Pancreas (tissue), 10 donors: ENCODE results near the gene CHAF1A. TPM values are rescaled to one million over a fixed set of nuclear protein-coding genes. Genes with fewer than 3 reads are reported as not detected.

Source experiments
- ATAC-seq, 4 donors: fragments of 200-7000 bp; cut with Tn5 transposase; one replicate each; pipeline versions ENCODE4 v1.8.0 to v1.9.1; 2020; ENCODE audit warnings: mild to moderate bottlenecking in 4 of 4, moderate library complexity in 4 of 4
- DNase-seq, 6 donors: peaks; one replicate each; pipeline ENCODE4 v3.0.0-alpha.2; 2020
- FAIRE-seq: peaks from 2 replicates; lab custom pipeline; 2012; peaks lifted over from hg19 to GRCh38; lab: Jason Lieb, UNC
- H3K27ac ChIP-seq, 4 donors: fragments of 200-600 bp; sonication (generic); 1 replicate in 3 of 4; 2 replicates in 1 of 4; pipeline versions ENCODE4 v1.5.0 to v1.8.0; 2020
- H3K27me3 ChIP-seq, 4 donors: fragments of 200-600 bp; one replicate each; pipeline ENCODE4 v1.8.0; 2021
- H3K36me3 ChIP-seq, 3 donors: fragments of 200-600 bp; sonication (generic) in 1 of 3; one replicate each; pipeline versions ENCODE4 v1.5.0 to v1.8.0; 2020 to 2021
- H3K4me1 ChIP-seq, 3 donors: fragments of 200-600 bp; one replicate each; pipeline ENCODE4 v1.8.0; 2021
- H3K4me3 ChIP-seq, 4 donors: fragments of 200-600 bp; sonication (generic) in 2 of 4; one replicate each; pipeline versions ENCODE4 v1.5.0 to v1.8.0; 2020 to 2021
- H3K9me3 ChIP-seq, 4 donors: fragments of 200-600 bp; one replicate each; pipeline ENCODE4 v1.8.0; 2021
- WGBS, 2 donors: extraction: QIAGEN DNeasy Blood & Tissue Kit; methylation state at CpG; one replicate each; pipeline ENCODE4 v1.1.7; 2013; 5-methylcytosine and 5-hydroxymethylcytosine counted together
- intact Hi-C, 3 donors: fragments of 100-400 bp; cut with DNase I; formaldehyde crosslinking; loops; one replicate each; pipeline versions ENCODE4 v1.11.1 to v1.14.2; 2022
- polyA plus RNA-seq, 2 donors: library from polyadenylated mRNA; stranded (reverse); fragments of 200-250 nt; gene quantifications; one replicate each; pipeline ENCODE4 v1.2.3, GENCODE V29; 2013
- total RNA-seq, 6 donors: library from RNA; stranded (reverse); fragmentation: NEBNext Ultra II Directional in 4 of 6; extraction: Animal tissue kit (Norgen Biotek cat#: 25700) in 4 of 6; gene quantifications; one replicate each; pipeline versions ENCODE4 v1.2.1 to v1.2.4, GENCODE V29; 2021 to 2023
- TF ChIP-seq, protein P1 (sequence below), 4 donors: fragments of 200-600 bp; sonication (generic) in 3 of 4; IDR thresholded peaks; one replicate each; pipeline versions ENCODE4 v1.5.0 to v1.8.0; 2021; ENCODE audit warnings: antibody characterized with exemption in 4 of 4
- donor health status: healthy with polysubstance abuse.
- donor health status: DM: no; HTN: no; CAD: no; lungs with moderate emphysema.
- donor health status: DM: no; HTN: no; CAD: no.
- donor health status: control.
- donor health status: control.
- donor health status: Bipolar disorder and iron deficiency.
- donor health status: DM: yes; HTN: yes; CAD: no.
- donor health status: DM: no; HTN: no; CAD: no.
- donor health status: DM: no; HTN: no; CAD: no.
- donor health status: DM: yes; HTN: yes; CAD: no.

Gene CHAF1A
- total and polyA plus RNA-seq, 8 donors = 2.8 to 5.0 (median 3.9) TPM

DNA sequence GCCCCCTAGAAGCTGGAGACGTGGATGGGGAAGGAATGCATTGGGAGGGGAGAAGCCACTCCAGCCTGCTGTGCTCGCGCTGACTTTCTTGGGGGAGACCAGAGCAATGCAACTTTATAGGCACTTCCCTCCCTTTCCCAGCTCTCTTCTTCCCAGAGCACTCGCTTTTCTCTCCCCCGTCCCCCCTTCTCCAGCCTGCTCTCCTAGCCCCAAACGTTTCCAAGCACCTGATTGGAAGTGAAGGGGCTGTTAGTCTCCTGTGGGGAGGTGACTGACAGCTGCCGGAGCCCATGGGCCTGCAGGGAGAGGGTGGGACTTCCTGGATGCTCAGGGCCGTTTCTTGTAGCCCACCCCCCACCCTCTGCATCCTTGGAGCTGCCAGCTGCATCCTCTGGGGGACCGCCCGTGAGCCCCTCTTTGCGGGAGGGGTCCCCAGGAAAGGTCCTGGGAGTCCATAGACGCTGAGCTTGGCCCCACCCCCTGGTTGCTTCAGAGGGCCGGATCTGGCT, 72.1 kb downstream of the CHAF1A start:
- no peaks in the 10 kb centered on the region for H3K9me3 ChIP-seq
- H3K4me3 ChIP-seq = no peak overlapping the region
- no peak overlapping the region for H3K27ac ChIP-seq
- FAIRE-seq (no peak), DNase-seq (peak in 2 of 6 donors; percentile 41 to 54), ATAC-seq (no peak)
- TF ChIP-seq, protein P1, sequence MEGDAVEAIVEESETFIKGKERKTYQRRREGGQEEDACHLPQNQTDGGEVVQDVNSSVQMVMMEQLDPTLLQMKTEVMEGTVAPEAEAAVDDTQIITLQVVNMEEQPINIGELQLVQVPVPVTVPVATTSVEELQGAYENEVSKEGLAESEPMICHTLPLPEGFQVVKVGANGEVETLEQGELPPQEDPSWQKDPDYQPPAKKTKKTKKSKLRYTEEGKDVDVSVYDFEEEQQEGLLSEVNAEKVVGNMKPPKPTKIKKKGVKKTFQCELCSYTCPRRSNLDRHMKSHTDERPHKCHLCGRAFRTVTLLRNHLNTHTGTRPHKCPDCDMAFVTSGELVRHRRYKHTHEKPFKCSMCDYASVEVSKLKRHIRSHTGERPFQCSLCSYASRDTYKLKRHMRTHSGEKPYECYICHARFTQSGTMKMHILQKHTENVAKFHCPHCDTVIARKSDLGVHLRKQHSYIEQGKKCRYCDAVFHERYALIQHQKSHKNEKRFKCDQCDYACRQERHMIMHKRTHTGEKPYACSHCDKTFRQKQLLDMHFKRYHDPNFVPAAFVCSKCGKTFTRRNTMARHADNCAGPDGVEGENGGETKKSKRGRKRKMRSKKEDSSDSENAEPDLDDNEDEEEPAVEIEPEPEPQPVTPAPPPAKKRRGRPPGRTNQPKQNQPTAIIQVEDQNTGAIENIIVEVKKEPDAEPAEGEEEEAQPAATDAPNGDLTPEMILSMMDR (IDR thresholded peaks at IDR 0.05) = no peak
- no peaks in the 10 kb centered on the region for H3K27me3 ChIP-seq
- H3K4me1 ChIP-seq = peaks cover 0 to 3% (median 0%) of the 10 kb centered on the region in 3 donors
- WGBS, 2 donors = 53 to 62% methylated on average over 13 of the region's 13 CpGs
- H3K36me3 ChIP-seq = peaks cover 0 to 6% (median 0%) of the 10 kb centered on the region in 3 donors
- intact Hi-C loops = no loop called here

DNA sequence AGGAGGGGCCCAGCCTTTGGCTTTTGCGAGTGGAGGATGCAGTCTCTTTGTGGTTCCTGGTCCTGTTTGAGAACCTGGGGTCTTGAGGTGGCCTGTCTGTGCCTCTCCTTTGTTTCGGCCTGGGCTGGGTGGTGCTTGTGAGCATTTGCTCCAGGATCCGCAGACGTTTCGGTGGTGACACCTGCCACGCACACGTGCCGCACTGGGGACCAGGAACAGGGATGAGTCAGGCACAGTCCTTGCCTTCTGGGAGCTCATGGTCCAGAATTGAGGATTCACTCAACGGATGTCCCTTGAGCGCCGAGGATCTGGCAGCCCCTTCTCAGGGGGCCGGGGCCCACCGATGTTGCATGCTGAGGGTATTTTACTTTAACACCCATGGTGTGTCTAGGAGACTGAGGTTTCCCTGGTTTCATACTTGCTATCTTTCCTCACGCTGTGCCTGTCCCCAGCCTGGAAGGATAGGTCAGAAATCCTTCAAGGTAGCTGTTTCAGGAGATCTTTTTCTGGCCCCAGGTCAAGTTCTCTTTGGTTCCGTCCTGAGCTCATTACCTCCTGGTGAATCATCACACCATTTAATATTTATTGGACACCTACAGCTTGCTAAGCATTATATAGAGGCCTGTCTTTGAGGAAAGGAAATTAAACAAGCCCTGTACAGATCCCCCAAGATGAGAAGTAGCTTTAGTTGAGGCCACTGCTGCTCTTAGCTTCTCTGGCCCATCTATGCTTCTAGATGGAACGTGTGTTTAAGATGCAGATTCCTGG, 74.8 kb downstream of the CHAF1A start:
- H3K27ac ChIP-seq = no peak overlapping the region
- peaks cover 0 to 6% (median 0%) of the 10 kb centered on the region in 3 donors for H3K36me3 ChIP-seq
- TF ChIP-seq, protein P1 (IDR thresholded peaks at IDR 0.05) = no peak
- ATAC-seq = no peak
- DNase-seq = no peak
- no peak overlapping the region for H3K4me3 ChIP-seq
- 85 to 87% methylated on average over 16 of the region's 16 CpGs for WGBS, 2 donors
- intact Hi-C loops = no loop called here
- no peak for FAIRE-seq
- no peaks in the 10 kb centered on the region for H3K9me3 ChIP-seq
- H3K27me3 ChIP-seq = no peaks in the 10 kb centered on the region
- peaks cover 0 to 3% (median 0%) of the 10 kb centered on the region in 3 donors for H3K4me1 ChIP-seq

DNA sequence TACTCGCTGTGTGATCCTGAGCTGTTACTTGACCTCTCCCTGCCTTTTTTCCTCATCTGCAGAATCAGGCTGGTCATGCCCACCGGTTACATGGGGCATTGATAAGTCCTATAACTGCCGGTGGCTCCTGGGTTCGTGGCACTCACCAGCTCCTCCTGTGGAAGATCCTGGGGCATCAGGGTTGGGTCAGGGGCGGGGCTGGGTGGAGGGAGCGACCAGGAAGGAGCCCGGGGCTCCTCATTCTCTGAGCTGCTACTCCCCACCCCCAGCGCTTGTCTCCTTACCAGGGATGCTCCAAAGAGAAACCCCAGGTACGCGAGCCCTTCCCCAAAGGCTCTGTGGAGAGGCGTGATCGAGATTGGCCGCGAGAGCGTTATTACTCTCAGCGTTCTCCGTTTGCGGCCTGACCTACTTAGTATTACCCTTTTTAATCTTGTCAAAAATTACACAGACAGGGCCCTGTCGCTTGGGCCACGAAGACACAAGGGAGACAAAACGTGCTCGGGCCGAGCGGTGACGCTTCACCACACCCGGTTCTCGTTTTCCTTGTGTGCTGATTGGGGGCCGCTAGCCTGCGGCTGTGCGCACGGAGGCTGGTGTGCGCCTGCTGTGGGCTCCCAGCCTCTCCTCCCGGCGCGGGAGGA, 80.4 kb downstream of the CHAF1A start:
- H3K4me3 ChIP-seq = no peak overlapping the region
- WGBS, 2 donors = 92 to 95% methylated on average over 34 to 35 of the region's 35 CpGs

DNA sequence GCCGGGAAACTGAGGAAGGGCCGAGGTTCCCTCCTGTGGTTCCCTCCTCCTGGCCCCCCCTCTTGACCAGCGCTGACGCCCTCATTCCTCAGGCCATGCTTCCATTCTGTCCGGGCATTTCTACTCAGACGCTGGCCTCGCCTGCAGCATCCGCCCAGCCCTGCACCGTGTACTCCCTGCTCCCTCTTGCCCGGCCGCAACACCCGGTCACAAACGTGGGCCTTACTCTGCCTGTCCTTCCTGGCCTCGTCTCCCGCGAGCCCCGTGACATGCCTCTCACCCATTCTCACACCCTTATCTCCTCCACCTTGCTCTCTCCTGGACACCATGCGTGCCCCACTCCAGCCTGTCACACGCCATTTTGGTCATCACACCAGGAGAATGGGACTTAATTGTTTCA, 80.9 kb downstream of the CHAF1A start:
- no peak for ATAC-seq
- Histone ChIP-seq H3K4me1 (no peaks in the 10 kb centered on the region), H3K36me3 (no peaks in the 10 kb centered on the region), H3K27me3 (no peaks in the 10 kb centered on the region), H3K9me3 (no peaks in the 10 kb centered on the region), H3K27ac (no peak overlapping the region), H3K4me3 (no peak overlapping the region)
- DNase-seq = no peak
- TF ChIP-seq, protein P1 (IDR thresholded peaks at IDR 0.05) = no peak
- intact Hi-C loops = no loop called here
- 90 to 92% methylated on average over 17 to 19 of the region's 19 CpGs for WGBS, 2 donors
- FAIRE-seq = no peak

More for the DNA sequence above, 80.4 kb downstream of the CHAF1A start:
- Histone ChIP-seq H3K9me3 (no peaks in the 10 kb centered on the region), H3K36me3 (no peaks in the 10 kb centered on the region), H3K27ac (no peak overlapping the region), H3K27me3 (no peaks in the 10 kb centered on the region), H3K4me1 (no peaks in the 10 kb centered on the region)
- TF ChIP-seq, protein P1 (IDR thresholded peaks at IDR 0.05) = no peak
- FAIRE-seq (no peak), DNase-seq (no peak), ATAC-seq (no peak)
- intact Hi-C loops = no loop called here
